CD4-positive, alpha-beta T cell treated with Interleukin-15 for 4 hours (primary cell): ENCODE data around the gene TCF7.

Experiments
- DNase-seq: peaks from one replicate; pipeline ENCODE4 v3.0.0-alpha.2; 2020; ENCODE audit warnings: low spot score

TCF7 gene

DNA sequence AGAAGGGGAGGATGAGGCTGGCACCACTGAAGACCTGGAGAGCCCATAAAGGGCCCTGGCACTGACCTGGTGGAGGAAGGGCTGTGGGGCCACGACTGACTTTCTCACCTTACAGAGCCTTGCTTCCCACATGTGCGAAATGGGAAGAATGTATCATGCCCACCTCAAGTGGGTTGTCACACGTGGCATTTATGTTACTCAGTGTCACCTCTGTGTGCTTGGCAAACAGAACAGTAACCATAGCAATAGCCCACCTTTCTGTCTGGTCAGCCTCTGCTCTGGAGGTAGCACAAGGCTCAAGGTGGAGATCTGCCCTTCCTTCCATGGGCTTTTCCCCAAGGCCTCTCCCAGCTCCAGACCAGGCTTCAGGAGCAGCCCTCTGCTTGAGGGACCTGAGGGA lies 16.7 kb downstream of the TCF7 start:
- DNase-seq = peak; percentile 39

DNA sequence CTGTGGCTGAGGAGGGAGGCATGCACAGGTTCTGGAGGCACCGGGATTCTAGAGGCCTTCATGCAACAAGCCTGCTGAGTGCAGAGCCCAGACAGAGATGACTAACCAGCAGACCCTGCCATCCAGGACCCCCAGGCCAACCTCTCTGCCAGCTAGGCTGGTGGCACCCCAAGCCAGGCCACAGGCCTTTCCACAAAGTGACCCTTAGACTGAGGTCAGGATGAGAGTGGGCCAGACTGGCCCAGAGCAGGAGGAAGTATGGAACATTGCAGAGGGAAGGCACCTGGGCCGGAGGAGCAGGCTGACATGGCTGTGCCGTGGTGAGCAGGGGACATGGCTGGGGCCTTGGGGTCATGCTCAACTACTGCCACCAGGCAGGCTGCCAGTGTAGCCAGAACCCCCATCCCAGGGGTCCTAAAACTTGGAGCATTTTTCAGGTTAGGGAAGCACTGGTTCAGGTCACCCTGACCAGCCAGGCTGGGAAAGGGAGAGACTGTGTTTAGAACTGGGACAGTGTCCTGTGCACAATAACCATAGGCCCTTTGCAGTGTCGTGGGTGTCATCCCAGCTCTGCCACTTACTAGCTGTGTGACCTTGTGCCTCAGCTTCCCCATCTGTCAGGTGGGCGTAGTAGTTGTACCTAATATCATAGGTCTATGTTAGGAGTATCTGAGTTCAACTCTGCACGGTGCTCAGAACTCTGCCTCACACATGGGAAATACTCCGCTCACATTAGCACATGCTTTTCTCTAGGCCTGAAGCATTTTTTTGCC lies 17.3 kb downstream of the TCF7 start:
- DNase-seq = no peak

DNA sequence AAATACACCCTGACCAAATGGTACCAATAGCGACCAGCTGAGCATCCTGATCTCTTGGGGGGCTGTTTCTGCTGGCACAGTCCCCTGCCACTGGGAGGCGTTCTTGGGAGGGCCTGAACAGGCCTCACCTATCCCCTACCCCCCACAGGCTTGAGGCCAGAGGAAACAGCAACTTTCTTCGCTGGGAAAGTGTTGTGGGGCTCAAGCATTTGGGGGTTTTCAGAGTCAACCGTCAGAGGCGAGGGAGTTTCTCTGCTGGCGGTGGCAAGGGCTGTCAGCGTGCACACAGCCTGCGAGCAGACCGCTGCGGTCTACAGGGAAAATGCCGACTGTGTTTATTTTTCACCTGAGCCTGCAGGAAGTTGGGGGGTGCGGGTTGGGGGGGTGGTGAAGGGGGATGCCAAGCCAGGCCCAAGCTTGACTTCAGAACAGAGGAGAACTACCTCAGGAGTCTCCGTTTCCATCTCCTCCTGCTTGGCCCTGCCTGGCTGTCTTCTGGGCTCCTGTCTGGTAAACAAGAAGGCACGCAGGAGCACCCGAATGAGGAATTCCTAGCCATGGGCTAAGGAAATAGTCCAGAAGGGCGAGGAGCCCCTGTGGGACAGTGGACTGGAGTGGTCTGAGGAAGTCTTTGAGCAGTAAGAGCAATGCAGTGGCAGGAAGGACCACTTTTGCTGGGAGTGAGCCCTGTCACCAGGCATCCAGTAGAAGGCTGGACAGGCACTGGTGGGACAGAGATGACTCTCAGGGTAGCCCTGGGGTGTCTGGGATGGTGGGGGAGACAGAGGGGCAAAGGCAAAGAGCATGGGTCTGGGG lies 18.1 kb downstream of the TCF7 start:
- DNase-seq = peak; percentile 83

DNA sequence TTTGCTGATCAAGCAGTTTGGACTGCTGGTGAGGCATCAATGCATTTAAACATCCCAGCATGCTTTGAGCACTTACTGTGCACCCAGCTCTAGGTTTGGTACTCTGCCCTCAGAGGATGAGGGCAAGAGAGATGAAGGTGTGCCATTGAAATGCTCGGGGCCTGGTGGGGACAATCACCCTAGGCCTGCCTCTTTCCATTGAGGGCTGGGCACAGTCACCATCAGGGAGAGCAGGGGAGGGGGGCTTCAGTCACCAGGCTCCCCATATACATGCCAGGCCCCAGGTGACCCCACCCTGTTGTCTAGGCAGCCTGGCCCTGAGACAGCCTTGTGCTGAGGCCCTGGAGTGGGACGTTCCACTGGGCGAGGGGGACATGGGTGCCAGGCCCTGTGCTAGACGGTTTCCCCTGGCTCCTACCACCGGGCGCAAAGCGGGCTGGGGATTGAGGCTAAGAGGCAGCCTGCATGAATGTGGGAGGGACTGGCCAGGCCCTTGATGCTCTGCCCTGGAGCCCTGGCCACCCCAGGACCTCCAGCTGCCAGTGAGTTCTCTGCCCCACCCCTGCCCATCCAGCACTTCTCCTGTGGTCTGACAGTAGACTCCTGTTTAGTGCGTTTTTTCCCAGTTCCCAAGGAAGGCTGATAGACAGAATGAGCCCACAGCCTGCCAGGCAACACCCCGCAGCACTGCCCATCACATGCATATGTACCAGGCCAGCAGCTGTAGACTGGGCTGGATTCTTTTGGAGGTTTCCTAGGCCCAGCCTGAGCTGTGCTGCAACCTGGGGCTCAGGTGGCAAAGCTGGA lies 18.9 kb downstream of the TCF7 start:
- DNase-seq = no peak

DNA sequence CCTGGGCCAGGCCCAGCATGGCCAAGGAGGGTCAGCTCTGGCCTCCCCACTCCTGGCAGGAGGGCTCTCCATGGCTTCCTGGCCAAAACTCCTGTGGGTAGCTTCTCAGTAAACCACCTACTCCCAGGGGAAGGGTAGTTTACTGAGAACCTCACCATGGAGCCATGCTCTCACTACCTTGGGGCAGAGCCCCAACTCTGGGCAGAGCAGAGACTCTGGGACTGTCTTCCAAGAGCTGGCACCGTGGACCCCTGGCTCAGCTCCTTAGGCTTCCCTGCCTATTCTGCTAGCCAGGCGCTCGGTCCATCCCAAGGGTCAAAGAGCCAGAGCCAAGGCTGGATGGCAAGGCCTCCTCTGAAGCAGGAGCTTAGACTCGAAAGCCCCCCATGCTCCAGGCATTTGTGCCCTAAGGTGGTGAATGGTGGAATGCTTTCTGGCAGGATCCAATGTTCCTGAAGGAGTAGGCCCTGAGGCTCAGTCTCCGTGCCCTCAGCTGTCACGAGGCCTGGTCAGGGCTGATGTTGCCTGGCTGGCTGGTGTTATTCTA lies 19.6 kb downstream of the TCF7 start:
- no peak for DNase-seq

DNA sequence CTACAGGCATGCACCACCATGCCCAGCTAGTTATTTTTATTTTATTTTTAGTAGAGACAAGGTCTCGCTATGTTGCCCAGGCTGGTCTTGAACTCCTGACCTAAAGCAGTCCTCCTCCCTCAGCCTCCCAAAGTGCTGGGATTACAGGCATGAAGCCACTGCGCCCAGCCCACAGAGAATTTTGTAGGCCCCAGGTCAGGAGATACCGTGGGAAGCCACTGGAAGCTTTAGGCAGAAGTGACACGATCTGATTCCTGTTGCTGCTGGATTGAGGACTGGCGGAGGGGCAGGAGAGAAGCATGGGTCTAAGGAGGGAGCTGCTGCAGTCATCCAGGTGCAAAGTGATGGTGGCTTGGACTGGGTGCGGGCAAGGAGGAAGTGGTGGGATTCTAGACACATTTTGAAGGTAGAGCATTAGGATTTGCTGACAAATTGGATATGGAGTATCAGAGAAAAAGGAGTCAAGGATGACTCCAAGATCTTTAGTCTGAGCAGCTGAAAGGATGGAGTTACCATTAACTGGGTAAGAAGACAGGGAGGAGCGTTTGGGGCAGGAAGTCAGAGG lies 20.7 kb downstream of the TCF7 start:
- DNase-seq = no peak

DNA sequence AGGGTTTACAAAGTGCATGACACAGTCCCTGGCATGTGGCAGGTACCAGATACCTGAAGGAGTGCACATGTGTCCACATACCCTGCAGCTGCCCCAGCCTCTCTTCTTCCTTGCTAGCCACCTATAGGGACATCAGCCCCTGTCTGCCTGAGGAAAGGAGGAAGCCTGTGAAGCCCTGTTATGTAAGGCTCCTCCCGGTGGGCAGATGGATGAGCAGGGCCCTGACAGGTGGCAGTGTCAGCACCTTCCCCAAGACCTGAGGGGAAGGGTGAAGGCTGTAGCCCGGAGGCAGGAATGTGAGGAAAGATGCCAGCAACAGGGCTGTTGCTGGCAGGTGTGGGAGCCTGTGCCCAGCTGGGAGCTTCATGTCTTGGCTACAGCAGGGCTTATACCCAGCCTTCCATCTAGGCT lies 21.7 kb downstream of the TCF7 start:
- no peak for DNase-seq

DNA sequence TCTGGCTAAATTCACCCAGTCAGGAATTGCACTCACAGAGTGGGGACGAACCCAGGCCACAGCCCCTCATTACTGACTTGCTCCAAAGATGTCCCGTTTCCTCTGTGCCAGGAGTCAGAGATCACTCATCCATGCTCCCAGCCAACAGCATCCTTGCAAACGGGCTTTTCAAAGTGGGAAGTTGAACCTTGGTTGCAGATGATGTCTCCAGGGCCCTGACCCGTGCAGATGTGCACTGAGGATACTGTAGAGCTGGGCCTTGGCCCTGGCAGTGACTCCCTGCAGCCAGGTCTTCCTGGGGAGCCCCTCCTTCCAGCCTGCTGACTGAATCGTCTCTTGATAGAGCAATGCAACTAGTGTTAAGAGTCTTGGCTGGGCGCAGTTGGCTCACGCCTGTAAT lies 22.3 kb downstream of the TCF7 start:
- DNase-seq = no peak

DNA sequence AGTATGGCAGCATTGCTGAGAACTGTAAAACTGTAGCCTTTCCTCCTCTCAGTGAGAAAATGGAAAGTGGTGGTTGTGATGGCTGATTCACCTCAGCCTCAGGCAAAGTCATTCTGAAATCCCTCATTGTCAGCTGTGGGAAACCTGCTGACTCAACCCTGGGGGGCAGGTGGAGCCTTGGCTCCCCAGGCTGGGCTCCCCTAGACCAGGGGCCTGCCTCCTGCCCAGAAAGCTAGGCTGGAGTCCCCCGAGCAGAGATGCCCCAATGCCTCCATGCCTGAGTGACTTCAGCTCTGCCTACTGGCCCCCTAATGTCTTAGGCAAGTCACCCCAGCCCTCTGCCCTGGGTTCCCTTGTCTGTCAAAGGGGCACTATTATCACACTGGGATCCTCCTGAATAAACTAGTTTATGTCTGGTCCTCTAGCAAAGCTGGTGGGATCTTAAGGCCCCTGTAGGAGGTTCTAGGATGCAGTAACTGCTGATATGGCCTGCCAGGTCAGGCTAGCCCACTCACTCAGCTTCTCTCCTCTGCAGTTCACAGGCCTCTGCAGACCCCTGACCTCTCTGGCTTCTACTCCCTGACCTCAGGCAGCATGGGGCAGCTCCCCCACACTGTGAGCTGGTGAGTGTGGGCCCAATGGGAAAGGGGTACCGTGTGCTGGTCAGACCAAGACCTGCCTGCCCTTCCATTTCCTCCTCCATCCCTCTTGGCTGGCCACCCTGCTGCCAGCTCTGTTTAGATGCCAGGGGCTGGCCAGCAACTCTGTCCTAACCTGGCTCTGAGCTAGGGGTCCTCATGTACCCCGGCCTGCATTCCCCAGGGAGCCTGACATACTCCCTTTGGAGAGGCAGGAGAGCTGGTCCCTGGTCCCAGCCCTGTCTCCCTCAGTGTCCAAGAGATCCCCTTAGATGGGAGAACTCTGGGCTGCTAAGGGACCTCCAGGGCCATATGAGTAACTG lies 24.2 kb downstream of the TCF7 start:
- peak; percentile 57 for DNase-seq

DNA sequence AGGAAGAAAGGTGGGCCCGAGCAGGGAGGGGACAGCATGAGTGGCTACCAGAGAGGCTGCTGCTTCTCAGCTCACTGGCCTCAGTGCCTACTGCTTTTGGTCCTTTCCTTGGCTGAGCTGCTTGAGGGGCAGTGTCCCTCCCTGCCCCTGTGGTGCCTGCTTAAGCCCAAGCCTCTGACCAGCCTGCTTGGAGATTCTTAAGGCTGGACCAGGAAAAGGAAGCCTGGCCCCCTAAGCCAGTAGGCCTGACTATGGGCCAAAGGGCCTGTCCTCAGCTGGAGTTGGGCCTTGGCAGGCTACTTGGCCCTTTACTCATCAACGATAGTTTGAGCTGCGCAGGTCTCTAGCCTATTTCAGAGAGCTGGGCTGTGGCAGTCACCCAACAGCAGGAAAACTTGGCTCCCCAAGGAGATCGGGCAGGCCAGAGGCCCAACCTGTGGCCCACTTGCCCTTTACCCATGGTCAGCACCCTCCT lies 24.9 kb downstream of the TCF7 start:
- no peak for DNase-seq

DNA sequence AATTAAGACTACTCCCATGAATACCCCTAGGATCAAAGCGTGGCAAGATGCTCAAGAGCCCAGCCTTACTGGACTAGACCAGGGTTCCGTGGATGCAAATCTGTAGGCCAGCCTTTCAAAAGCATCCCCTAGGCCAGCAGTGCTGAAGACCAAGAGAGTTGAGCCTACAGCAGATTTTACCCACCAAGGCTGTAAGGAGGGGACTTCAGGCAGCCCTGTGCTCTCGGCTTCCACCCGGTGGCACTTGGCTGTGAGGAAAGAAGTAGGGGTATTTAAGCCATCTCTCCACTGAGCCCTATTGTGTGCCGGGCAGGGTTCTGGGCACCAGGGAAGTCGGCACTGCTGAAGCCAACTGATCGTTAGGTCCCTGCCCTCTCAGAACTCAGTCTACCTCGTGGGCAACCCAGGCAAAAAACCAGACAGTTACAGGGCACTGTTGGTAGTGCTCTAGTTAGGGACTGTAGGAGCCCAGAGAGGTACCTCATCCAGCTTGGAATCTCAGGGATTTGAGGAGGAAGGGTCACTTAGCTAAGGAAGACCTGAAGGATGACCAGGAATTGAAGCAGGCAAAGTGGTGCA lies 25.5 kb downstream of the TCF7 start:
- no peak for DNase-seq

DNA sequence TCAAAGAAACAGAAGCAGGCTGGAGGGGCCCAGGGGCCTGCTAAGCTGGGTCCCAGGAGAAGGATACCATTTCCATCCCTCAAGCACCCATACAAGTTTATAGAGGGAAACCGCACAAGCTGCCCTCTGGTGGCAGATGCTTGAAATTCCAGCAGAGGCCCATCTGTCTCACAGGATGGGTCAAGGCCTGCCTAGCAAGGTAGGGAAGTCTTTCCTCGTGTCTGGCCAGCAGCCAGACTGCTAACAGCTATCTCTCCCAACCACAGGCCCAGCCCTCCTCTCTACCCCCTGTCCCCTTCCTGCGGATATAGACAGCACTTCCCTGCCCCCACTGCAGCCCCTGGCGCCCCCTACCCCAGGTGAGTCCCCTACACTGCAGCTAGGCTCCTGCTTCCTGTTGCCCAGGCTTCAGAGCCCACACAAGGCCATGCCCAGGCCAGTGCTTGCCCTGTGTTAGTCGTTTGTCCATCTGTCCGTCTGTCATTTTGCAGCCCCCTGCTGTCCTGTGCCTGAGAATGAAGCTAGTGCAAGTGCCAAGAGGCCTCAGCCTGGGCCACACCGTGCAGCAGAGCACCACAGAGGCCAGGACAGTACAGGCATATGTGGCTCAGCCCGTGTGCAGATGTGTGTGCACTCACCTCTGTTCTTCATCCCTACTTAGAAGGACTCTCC lies 26.2 kb downstream of the TCF7 start:
- DNase-seq = peak; percentile 68

DNA sequence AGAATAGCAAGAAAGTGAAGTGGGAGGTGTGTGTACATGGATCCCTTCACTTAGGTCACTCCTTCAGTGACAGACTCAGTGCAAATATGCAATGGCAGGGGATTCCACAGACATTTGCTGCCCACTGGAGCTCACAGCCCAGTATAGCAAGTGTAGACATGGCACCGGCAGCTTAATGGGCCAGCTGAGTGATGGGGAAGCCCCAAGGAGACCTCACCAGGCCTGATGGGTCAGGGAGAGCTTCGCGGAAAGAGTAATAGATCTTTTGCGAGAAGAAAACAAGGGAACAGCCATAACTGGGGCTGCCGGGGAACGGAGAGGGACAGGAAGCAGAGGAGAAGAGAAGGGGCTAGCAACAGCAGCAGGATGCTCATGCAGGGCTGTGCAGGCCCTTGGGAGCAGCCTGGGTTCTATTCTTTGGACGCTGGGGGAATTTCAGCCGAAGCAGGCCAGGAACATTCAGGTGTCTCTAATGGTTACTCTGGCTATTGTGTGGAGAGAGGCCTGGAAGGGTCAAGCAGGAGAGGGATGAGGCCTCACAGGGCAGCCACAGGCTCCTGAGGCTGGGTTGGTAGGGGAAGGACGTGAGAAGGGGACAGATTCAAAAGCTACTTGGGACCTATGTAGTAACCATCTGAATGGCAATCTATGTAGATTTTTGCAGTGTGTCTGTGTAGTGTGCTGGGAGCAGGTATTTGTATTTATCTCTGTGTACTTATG lies 27.0 kb downstream of the TCF7 start:
- DNase-seq = no peak

DNA sequence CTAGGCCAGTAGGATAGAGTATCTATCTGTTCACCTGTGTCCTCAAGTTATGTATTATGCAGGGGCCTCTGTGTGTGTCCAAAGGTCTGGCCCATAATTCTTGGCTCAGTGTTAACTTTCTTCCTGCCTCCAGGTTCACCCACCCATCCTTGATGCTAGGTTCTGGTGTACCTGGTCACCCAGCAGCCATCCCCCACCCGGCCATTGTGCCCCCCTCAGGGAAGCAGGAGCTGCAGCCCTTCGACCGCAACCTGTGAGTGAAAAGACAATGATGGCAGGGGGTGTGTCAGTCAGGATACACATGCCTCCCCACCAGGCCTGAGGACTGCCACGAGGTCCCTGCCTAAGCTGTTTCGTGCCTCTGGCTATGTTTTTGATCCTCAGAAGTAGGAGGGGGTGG lies 27.6 kb downstream of the TCF7 start:
- no peak for DNase-seq

DNA sequence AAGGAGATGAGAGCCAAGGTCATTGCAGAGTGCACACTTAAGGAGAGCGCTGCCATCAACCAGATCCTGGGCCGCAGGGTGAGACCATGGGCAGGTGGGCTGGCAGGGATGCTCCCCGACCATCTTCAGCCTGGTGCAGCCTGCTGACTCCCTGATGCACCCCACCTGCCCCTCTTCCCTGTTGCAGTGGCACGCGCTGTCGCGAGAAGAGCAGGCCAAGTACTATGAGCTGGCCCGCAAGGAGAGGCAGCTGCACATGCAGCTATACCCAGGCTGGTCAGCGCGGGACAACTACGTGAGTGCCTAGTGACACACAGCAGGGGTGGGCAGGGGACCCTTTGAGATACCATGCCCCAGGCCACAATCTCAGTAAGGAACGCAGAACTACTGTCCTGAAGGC lies 28.3 kb downstream of the TCF7 start:
- DNase-seq = no peak

DNA sequence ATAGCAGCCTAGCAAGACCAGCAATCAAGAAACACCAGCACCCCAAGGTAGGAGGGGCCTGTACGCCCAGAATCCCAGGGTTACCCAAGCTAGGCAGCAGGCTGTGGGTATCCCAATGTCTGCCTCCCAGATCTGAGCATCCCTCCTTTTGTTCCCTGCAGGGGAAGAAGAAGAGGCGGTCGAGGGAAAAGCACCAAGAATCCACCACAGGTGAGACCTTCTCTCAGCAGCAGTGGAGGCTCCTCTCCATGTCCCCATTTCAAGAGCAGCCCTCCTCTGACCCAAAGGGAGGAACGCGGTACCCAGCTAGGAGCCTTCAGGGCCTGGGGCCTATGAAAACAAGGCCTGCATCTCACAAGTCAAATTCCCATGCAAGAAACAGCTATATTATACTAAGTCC lies 28.9 kb downstream of the TCF7 start:
- no peak for DNase-seq

DNA sequence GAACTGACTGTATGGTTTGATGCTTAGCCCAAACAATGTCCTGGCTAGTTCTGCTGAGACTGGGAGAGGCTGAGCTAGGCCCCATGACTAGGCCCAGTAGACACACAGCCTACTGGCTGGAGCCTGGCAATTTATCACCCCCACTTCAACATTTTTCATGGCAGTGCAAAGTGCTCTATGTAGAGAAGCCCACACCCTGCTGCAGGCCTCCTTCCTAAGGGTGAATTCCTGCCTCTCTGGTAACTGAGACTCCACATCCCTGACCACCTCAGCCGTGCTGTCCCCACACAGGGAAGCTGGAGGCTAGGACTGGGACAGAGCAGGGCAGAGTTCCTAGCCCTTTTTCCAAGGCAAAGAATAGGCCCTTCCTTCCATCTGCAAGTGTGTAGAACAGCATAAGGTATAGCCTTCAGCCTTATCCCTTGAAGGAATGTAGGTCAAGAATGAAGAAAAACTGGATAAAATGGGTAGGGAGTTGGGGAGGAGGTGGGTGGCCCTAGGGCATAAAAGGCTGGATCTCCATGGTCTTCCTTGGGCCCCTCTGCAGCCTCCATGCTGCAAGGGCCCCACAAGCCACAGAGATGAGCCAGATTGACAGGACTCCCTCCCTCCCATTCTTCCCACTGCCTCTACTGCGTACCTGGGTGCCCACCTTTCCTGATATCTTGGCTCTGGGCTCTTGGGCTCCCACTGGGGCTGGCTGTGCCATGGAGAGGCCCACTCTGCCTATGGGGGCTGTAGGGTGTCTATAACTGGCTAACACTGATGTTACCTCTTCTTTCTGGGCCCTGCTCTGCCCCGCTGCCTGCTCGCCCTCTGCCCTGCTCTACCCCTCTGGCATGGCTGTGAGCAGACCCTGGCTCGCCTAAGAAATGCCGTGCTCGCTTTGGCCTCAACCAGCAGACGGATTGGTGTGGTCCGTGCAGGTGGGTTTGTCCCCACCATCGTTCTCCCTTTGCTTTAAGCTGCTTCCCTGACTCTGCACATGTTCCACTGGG lies 29.8 kb downstream of the TCF7 start:
- no peak for DNase-seq
